ENCODE results near the gene CCRL2. TPM values are rescaled to one million over a fixed set of nuclear protein-coding genes. Genes with fewer than 3 reads are reported as not detected.

The CCRL2 gene
- total RNA-seq, 4 donors from 2014 or later = 0.33 to 1.5 (median 0.81) TPM

DNA sequence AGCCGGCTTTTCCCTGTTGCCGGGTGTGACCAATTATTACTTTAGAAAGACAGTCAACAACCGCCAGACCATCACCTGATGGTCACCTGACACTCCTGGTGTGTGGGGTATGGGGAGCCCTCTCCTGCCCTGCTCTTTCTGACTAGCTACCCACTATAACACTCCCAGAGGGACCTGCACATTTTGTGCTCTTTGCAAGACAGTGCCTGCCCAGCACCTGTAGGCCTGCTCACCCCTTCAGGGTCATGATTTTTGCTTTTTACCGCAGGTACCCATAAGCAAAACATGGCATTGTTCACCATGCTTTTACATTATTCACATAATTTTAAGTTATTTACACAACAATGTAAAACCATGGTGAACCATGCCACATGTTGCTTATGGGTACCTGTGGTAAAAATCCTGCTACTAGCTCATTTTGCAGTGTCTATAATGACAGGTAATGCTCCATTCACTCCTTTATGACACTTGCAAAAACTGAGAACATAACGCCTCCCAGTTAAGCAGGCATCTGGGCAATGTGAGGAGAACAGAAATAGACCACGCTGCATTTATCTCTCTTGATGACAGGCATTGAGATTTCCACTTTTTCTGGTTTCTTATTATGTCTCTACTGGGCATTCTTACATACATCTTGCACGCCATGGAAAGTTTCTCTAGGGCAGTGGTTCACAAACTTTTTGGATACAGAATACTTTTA, 9.9 kb downstream of the CCRL2 start:
- TF ChIP-seq CTCF (IDR thresholded peaks at IDR 0.05) (no peak), POLR2A (IDR thresholded peaks at IDR 0.05) (no peak)
- 77 to 91% methylated on average over 7 of the region's 7 CpGs for WGBS, 2 donors
- Histone ChIP-seq H3K36me3 (no peaks in the 10 kb centered on the region), H3K4me3 (replicated peaks in 1 of 3) (no peak overlapping the region), H3K9me3 (no peaks in the 10 kb centered on the region), H3K4me1 (peaks cover 0 to 15% of the 10 kb centered on the region in 2 donors), H3K27me3 (no peaks in the 10 kb centered on the region), H3K27ac (no peak overlapping the region)
- intact Hi-C loops (cut with DNase I) = no loop called here
- no peak for DNase-seq

DNA sequence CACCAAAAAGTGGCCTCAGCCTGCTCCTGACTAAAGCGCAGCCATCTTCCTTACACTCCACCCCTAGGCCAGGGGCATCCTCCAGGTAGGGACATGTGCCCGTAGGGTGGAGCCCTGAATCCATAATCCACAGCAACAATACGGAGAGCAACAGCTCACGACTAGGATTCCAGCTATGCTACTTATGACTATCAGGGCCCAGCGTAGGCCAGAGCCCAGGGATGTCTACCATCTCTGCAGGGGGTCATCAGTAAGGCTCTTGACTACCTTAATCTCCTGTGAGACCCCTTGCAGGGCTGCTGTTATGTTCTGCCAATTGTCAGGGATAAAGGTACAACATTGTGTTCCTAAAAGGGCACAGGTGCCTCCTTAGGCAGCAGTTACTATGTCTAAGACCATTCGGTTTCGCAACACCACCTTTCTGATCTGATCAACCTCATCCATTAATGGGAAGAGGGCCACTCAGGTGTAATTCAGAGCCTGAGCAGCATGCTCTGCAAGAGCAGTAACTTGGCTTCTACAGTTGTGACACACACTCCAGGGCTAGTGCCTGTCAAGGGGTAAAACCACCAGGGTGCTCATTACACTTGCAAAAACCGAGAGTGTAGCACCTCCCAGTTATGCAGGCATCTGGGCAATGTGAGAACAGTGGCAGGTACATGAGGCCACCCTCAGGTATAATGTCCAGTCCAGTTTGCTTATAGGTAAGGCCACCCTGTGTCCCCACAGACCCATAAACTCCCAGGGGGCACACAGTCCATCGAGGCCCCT, 11.0 kb downstream of the CCRL2 start:
- Histone ChIP-seq H3K27ac (no peak overlapping the region), H3K4me1 (peaks cover 0 to 4% of the 10 kb centered on the region in 2 donors), H3K9me3 (no peaks in the 10 kb centered on the region), H3K4me3 (replicated peaks in 1 of 3) (no peak overlapping the region), H3K36me3 (no peaks in the 10 kb centered on the region), H3K27me3 (no peaks in the 10 kb centered on the region)
- intact Hi-C loops (cut with DNase I) = no loop called here
- 79 to 80% methylated on average over 6 to 9 of the region's 9 CpGs for WGBS, 2 donors
- TF ChIP-seq POLR2A (IDR thresholded peaks at IDR 0.05) = no peak
- no peak for TF ChIP-seq CTCF (IDR thresholded peaks at IDR 0.05)
- no peak for DNase-seq

DNA sequence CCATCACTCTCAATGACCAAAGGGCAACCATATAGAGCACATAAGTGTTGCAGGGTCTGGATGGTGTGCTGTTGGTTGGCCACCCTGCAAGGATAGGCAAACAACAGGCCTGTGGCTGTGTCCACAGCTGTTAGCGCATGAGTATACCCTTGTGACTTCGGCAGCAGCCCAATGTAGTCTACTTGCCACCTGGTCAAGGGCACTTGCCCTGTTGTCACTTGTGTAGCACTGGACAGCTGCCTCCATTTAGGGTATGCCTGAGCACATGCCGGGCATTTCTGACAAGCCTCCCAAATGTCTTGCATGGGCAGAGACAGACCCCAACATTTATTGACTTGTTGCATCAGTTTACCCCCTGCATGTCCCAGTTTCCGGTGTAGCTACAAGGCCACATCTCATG, 12.8 kb downstream of the CCRL2 start:
- no peak for TF ChIP-seq POLR2A (IDR thresholded peaks at IDR 0.05)
- TF ChIP-seq CTCF (IDR thresholded peaks at IDR 0.05) = no peak

GRCh38 chr3:46420931-46421330, 13.9 kb downstream of the CCRL2 start:
- 92 to 93% methylated on average over 2 of the region's 2 CpGs for WGBS, 2 donors
- no peak for TF ChIP-seq CTCF (IDR thresholded peaks at IDR 0.05)
- no peak for TF ChIP-seq POLR2A (IDR thresholded peaks at IDR 0.05)

More for the DNA sequence above, 12.8 kb downstream of the CCRL2 start:
- no peak overlapping the region for H3K27ac ChIP-seq
- H3K9me3 ChIP-seq = no peaks in the 10 kb centered on the region
- H3K4me3 ChIP-seq (replicated peaks in 1 of 3) = no peak overlapping the region
- no peaks in the 10 kb centered on the region for H3K27me3 ChIP-seq
- WGBS, 2 donors = 97 to 100% methylated on average over 3 to 4 of the region's 4 CpGs
- DNase-seq = no peak
- H3K36me3 ChIP-seq = no peaks in the 10 kb centered on the region
- no peaks in the 10 kb centered on the region for H3K4me1 ChIP-seq
- intact Hi-C loops (cut with DNase I) = no loop called here

GRCh38 chr3:46422617-46423016, 15.6 kb downstream of the CCRL2 start:
- H3K27me3 ChIP-seq = no peaks in the 10 kb centered on the region
- no peak overlapping the region for H3K4me3 ChIP-seq (replicated peaks in 1 of 3)
- H3K27ac ChIP-seq = no peak overlapping the region
- 98 to 99% methylated on average over 5 to 6 of the region's 6 CpGs for WGBS, 2 donors
- intact Hi-C loops (cut with DNase I) = no loop called here
- no peak for DNase-seq
- no peaks in the 10 kb centered on the region for H3K36me3 ChIP-seq
- no peaks in the 10 kb centered on the region for H3K4me1 ChIP-seq
- H3K9me3 ChIP-seq = no peaks in the 10 kb centered on the region
- no peak for TF ChIP-seq POLR2A (IDR thresholded peaks at IDR 0.05)
- TF ChIP-seq CTCF (IDR thresholded peaks at IDR 0.05) = no peak

More at GRCh38 chr3:46420931-46421330, 13.9 kb downstream of the CCRL2 start:
- no peak overlapping the region for H3K27ac ChIP-seq
- H3K4me3 ChIP-seq (replicated peaks in 1 of 3) = no peak overlapping the region
- no peaks in the 10 kb centered on the region for H3K4me1 ChIP-seq
- H3K9me3 ChIP-seq = no peaks in the 10 kb centered on the region
- H3K36me3 ChIP-seq = no peaks in the 10 kb centered on the region
- intact Hi-C loops (cut with DNase I) = no loop called here
- DNase-seq = no peak
- H3K27me3 ChIP-seq = no peaks in the 10 kb centered on the region

Measured in thyroid gland (tissue), 4 donors.